CD4-positive, alpha-beta T cell treated with Interleukin-17A for 1 hour (primary cell): ENCODE data around the gene ICA1L.
A peak's percentile ranks its signal among the peaks of the same experiment; 100 is the strongest.
"Not testable (repeated sequence)": the region's sequence is repeated elsewhere in the genome, so short reads cannot be mapped to it uniquely, and the experiment has no call there.

Source experiments
- DNase-seq: peaks from one replicate; pipeline ENCODE4 v3.0.0-alpha.2; 2020

The ICA1L gene

DNA sequence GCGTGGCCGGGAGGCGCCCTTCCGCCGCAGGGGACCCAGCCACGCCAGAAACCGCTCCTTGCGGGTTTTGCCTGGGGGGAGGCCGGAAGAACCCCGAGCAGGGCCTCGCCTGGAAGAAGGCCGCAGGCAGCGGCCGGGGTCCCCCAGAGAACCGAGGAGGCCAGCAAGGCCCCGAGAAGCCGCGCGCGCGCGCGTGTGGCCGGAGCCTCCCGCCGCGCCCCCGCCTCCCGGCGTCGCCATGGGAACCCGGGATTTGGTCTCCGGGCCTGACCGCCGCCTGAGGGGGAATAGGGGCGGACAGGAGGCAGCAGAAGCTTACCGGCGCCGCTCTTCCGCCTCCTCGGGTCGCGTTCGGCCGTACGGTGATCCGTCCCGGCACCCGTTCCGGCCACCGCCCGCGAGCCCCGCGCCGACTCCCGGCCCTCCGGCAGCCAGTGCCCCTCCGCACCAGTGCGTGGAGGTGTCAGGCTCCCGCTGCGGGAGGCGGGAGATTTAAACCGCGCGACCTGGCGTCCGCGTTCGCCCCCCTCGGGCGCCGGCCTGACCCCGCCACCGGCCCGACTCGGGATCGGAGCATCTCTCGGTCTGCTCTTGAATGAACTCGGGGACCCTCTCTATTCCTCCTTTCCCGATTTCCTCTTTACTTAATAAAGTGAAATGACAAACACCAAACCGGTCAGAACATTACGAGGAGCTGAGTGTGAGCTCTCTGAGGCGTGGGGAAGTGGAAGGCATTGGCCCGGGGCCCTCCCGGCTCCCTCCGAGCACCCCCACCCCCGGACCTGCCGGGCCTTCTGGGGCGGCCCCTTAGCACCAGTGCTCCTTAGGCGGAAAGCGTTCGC lies at the start of gene ICA1L:
Gene ICA1L, minus strand, starts transcription at position 467 of the 842 bp plus-strand sequence. CDS start 42,757 bp downstream, outside the sequence.
- DNase-seq = peak; percentile 55

DNA sequence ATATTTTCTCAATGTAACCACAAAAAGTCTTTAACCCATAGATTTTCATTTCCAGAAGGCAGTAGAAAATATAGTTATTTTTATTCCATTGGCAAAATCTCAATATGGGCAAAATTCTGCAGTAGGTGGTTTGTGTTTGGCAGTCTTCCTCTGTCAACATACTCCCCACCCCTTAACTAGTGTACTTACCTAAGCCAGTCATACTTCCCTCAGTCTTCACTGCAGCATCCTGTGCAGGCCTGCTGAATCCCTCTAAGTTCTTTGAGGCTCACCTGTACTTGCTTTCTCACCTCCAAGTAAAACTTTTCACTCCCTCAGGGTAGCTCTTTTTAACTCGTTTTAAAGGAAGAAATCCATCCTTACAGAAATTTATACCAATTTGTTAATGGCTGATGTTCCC lies 47.3 kb upstream of the ICA1L start:
- DNase-seq = no peak

DNA sequence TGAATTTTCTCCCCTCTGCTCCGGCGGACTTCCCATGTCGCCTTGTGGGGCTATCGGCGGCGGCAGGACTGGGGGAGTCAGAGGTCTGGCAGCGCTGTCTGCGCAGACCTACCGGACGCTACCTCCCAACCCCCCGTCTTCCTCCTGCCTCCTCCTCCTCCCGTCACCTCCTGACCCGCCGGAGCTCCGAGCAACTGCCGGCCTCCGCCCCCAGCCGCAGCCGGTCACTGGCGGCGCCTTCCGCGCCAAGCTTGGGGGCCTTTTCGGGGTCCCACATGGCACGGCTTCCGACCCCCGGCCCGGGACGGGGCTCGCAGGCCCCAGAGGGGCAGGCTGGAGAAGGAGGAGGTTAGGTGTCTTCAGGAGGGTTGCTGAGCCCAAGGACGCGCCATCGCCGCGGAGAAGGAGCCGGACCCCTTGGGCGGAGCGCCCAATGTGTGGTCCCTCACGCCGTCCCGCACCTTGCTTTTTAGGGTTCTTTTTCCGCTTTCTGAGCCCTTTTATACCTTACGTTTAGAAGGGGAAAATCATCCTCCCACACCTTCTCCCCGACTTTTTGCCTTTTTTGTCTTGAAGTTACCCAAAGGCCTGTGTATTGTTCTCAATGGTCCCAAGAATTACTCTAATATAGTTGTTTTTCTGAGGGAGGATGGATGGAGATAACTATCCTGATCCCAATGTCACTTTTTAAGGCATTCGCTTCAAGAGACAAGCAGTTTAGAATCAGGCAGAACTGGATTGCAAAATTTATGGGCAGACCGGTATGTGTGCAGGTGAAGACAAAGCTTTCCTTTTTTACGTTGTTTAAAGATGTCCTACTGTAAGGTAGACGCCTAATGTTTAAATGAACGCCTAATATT lies 41.0 kb upstream of the ICA1L start:
- peak; percentile 28 for DNase-seq

DNA sequence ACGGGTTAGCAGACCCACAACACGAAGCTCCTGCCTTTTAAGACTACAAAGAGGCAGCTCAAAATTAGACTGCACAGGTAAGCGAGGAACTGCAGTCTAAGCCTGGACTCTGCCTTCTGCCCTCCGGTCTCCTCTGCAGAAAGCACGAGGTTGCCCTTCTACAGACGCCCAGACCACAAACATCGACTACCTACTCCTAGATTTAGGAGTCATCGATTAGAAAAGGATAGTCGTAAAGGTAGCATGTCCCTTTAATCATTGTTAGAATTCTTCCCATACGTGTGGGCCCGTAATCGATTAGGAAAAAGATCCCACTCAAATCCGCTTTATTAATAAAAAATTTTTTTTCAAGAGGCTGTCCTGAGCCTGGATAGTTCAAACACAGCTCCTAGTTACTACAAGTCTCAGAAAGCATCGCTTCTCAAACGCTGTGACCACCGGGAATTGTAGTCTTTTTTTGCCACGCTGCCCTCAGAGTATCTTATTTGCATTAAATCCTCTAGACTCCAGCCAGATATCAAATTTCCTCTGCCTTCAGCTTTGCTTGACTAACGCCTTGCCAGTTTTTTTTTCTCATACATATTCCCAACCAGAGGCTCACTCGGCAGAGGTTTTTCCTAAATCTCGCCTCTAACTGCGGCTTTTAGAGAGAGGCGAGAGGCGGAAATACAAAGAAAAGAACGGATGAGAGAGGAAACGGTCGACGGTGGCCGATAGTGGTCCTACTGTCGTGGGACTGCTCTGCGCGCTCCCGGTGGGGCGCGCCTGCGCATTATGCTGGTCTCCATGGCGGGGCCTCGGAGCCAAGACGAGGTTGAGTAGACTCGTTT lies 40.2 kb upstream of the ICA1L start, which contains the start of the genes CARF and WDR12:
Gene CARF, plus strand, starts transcription at position 764 of the 830 bp plus-strand sequence. CDS start 29,628 bp downstream, outside the sequence.
Gene WDR12, minus strand, starts transcription at position 162 of the 830 bp plus-strand sequence. CDS start 197 bp downstream, outside the sequence.
- DNase-seq = peak; percentile 93

DNA sequence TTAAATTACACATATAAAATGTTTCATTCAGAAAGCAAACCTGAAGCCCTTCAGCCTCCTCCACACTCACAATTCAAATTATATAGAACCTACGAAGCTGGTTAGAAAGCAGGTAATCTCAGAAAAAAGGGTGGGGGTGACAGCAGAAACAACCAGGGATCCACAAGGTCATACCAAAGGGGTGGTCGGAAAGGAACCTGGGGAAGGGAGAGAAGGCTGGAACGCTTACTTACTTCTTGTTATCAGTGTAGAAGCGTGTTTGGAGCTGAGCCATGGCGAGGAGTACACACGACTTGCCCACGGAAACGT lies 39.6 kb upstream of the ICA1L start:
- no peak for DNase-seq

DNA sequence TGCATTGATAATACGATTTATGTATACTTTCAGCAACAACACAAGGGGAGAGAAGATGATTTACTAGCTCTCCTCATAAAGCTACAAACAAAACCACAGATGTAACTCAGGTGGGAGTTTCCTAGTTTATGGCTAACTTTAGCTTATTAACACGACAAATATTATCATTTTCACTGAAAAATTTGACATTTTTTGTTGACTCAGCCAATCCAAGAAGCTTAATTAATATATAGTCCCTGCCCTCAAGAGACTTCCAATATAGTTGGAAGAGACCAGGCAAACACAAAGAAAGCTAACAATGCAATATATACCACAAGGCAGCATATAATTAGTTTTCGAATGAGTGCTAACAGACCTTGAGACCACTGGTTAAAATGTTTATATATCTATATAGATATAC lies 39.1 kb upstream of the ICA1L start:
- DNase-seq = no peak

DNA sequence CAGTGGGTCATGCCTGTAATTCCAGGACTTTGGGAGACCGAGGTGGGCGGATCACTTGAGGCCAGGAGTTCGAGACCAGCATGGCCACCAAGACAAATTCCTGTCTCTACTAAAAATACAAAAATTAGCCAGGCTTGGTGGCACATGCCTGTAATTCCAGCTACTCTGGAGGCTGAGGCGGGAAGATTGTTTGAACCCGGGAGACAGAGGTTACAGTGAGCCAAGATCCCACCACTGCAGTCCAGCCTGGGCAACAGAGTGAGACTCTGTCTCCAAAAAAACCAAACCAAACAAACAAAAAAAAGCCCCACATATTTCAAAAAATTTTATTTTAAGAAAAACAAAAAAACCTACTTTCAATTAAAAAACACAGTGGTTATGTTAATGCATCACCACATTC lies 38.7 kb upstream of the ICA1L start:
- DNase-seq = not testable (repeated sequence)

DNA sequence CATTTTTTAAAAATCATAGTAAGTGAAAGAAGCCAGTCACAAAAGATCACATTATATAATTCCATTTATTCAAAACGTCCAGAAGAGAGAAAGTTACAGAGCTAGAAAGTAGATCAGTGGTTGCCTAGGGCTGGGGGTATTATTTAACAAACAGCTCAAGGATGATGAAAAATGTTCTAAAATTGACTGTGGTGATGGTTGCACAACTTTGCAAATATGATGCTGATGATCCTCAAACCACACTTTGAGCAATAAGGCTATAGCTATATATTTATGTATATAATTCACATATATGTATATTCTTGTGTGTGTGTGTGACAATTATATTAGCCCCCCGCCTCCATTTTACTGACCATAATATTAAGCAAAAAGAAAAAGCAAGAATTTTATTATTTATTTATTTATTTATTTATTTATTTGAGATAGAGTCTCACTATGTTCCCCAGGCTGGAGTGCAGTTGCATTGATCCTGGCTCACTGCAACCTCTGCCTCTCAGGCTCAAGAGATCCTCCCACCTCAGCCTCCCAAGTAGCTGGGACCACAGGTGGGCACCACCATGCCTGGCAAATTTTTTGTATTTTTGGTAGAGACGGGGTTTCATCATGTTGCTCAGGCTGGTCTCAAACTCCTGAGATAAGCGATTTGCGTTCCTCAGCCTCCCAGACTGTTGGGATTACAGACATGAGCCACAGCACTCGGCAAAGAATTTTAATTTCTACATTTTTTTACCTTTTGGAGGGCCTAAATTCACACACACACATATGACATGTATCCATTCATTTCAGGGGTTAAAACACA lies 38.0 kb upstream of the ICA1L start:
- DNase-seq = no peak

DNA sequence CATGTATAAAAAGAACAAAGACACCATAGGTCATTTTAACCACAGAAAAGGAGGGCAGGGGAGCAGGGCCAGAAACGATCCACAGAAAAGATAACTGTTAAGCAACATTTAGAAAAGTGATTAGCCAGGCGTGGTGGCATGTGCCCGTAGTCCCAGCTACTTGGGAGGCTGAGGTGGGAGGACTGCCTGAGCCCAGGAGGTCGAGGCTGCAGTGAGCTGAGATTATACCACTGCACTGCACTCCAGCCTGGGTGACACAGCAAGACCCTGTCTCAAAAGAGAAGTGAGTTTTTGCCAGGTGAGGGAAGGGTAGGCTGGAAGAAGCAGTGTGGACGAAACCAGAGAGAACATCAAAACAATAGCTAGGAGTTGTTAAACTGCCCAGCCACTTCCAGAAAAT lies 36.6 kb upstream of the ICA1L start:
- DNase-seq = no peak

DNA sequence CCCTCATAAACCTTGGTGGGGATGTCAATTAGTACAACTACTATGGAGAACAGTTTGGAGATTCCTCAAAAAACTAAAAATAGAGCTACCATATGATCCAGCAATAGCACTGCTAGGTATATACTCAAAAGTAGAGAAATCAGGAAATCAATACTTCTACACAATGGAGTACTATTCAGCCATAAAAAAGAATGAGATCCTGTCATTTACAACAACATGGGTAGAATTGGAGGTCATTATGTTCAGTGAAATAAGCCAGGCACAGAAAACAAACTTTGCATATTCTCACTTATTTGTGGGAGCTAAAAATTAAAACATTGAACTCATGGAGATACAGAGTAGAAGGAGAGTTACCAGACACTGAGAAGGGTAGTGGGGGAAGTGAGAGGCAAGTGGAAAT lies 33.9 kb upstream of the ICA1L start:
- DNase-seq = not testable (repeated sequence)

DNA sequence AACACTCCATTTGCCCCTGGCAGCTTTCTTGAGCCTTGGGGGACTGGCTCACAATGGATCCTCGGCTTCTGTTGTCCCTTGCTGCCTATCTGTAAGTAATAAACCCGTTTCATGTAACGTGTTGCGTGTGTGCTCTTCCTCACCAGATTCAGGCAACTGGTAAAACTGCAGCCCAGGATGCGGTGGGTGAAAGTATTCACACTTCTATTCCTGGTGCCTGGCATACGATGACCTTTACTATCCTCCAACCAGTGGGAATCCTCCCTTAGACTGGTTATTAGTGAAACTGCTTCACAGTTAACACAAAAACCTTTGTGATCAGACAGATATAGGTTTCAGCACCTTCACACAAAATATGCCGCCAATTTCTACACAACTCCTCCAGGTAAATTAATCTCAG lies 13.6 kb upstream of the ICA1L start:
- DNase-seq = no peak

DNA sequence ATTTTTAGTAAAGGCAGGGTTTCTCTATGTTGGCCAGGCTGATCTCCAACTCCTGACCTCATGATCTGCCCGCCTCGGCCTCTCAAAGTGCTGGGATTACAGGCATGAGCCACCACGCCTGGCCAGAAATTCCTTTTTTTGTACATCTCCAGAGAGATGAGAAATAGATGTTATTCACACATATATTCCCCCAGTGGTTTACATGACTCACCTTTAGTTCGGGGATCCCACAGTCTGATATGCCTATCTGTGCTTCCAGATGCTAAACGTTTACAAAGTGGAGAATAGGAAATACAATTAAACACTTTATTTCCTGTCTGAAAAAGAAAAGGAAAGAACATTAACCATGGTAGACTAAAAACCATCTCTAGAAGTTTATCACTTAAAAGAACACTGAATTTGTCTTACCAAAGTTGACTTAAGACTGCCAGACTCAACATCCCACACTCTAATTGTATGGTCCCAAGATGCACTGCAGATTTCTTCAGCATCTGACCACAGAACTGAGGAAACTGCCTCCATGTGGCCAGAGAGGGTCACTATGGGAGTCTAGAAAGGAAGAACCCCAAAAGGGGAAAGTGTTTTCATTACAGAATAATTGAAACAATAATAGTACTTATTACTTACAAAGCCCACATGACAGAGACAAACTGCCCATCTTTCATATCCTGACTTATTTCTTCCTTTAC lies 12.6 kb upstream of the ICA1L start:
- no peak for DNase-seq

DNA sequence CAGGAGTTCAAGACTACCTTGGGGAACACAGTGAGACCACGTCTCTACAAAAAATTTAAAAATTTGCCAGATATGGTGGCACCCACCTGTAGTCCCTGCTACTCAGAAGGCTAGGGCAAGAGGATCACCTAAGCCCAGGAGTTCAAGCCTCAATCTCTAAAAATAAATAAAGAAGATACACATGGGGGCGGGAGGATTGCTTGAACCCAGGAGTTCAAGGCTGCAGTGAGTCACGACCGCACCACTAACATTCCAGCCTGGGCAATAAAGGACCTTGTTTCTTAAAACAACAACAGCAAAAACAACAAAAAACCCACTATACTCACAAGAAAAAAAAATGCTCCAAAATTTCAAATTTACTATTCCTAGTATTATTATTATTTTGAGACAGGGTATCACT lies 10.0 kb upstream of the ICA1L start:
- DNase-seq = no peak

DNA sequence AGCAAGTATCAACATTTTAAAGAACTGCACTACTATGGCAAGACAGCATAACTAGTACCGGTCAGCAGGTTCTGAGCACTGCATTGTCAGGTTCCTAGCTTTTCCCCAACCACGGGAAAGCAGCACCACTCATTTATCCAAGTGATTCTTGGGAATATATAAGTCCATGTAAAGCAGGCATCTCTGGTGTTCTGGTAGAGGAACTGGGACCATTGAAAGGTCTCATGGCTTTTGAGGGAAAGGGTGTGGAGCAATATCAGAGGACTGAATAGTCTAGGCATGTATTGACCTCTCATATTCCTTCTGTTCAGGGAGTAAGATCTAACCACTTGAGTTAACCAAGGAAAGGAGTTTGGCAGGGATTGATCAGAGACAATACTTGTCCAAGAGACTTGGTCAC lies 6.1 kb upstream of the ICA1L start:
- DNase-seq = no peak

DNA sequence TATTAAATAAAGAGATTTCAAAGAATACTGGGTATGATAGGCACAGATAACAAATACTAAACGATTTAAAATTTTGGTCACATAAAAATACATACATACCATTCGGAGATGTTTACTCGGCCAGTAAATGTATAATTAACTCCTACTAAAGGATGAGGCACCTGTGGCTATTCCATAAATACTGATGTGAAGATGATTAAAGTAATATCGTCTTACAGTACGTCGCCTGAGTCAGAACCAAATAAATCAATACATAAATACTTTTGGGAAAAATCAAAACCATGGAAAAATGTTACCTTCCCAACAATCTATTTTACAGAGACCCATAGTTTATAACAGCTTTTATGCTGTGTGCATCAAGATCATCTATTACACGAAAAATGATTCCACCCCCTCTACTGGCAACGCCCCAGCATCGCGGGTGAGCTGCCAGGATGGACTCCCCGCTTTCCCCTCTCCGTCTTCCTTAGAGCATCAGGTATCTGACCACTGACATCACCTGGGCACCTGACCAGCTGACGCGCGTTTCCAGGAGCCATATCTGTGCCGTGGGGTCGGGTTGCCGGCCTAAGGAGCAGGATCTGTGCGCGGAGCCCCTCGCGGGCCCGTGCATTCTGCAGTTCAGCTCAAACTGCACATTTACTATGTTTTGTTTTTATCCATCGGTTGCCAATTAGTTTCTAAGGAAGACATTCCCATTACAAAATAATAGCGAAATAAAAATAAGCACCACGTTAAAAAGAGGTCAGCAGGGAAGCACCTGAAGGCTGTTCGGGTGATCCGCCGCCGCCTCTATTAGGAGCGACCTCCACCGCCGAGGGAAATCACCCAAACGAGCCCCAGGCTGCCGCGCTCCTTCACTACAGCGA lies 901 bp downstream of the ICA1L start:
- peak; percentile 68 for DNase-seq

DNA sequence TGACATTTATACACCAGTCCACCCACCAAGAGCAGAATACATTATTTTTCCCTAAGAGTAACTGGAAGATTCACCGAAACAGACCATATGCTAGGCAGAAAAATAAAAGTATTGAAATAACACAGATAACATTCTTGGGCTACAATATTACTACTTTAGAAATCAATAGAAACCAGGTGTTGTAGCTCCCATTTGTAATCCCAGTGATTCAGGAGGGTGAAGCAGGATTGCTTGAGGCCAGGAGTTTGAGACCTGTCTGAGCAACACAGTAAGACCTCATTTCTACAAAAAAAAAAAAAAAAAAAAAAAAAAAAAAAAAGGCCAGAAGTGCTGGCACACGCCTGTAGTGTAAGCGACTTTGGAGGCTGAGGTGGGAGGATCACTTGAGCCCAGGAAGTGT lies 9.6 kb downstream of the ICA1L start:
- DNase-seq = no peak

DNA sequence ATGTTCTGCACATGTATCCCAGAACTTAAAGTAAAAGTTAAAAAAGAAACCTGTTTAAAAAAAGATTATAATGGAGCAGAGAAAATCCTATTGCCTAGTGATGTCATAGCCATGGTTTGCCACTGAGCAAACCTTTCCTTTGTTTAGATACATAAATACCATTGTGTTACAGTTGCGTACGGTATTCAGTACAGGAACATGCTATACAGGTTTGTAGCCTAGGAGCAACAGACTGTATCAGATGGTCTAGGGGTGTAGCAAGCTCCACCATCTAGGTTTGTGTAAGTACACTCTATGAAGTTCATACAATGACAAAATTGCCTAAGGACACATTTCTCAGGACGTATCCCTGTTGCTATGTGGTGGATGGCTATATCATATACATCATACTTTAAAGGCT lies 13.0 kb downstream of the ICA1L start:
- DNase-seq = no peak

DNA sequence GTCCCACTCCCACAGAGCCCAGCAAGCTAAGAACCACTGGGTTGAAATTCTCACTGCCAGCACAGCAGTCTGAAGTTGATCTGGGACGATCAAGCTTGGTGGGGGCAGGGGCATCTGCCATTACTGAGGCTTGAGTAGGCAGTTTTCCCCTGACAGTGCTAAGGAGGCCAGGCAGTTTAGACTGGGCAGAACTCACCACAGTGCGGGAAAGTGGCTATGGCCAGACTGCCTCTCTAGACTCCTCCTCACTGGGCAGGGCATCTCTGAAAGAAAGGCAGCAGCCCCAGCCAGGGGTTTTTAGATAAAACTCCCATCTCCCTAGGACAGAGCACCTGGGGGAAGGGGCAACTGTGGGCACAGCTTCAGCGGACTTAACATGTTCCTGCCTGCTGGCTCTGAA lies 22.2 kb downstream of the ICA1L start:
- not testable (repeated sequence) for DNase-seq

DNA sequence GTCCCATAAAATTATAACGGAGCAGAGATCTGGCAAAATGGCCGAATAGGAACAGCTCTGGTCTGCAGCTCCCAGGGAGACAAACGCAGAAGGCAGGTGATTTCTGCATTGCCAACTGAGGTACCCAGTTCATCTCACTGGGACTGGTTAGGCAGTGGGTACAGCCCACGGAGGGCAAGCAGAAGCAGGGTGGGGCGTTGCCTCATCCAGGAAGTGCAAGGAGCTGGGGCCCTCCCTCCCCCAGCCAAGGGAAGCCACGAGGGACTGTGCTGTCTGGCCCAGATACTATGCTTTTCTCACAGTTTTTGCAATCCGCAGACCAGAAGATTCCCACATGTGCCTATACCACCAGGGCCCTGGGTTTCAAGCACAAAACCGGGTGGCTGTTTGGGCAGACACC lies 22.8 kb downstream of the ICA1L start:
- DNase-seq = no peak
